GM19467 (cell line): ENCODE measurements around the gene CFAP20DC.
"Not testable (repeated sequence)": the region's sequence is repeated elsewhere in the genome, so short reads cannot be mapped to it uniquely, and the experiment has no call there.

ENCODE experiments used
- ATAC-seq: cut with Tn5 transposase; IDR thresholded peaks from one replicate; pipeline ENCODE4 v1.9.1; 2021; ENCODE audit warnings: mild to moderate bottlenecking, moderate library complexity; ENCODE audit not compliant: unreplicated experiment

Gene CFAP20DC

GRCh38 chr3:58874795-58875194 is 175.0 kb downstream of the CFAP20DC start:
- ATAC-seq = no peak

- ATAC-seq = no peak
These were observed 175.5 kb downstream of the CFAP20DC start for GRCh38 chr3:58874248-58874741.

- peak; percentile 58 for ATAC-seq
These were observed 181.6 kb downstream of the CFAP20DC start for GRCh38 chr3:58868097-58868779.

- no peak for ATAC-seq
These were observed 182.2 kb downstream of the CFAP20DC start for GRCh38 chr3:58867621-58868020.

- no peak for ATAC-seq
These were observed 183.7 kb downstream of the CFAP20DC start for GRCh38 chr3:58866079-58866478.

DNA sequence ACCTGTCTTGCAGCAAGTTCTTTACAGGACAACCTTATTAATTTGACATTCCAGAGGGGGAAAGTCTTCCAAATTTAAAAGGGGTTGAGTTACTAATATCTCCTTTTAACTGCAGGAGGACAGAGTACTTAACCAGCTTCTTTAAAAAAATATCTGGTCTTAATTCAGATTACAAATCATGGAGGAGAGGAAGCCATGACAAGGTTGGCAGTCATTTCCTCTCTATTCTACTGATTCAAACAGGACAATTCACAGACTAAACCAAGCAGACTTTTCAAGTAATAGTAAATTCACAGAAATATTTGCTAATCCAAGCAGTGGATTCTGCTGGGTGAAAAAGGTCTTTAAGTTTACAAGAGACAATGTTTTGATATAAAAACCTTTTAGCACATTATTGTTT is 185.3 kb downstream of the CFAP20DC start:
- ATAC-seq = no peak

DNA sequence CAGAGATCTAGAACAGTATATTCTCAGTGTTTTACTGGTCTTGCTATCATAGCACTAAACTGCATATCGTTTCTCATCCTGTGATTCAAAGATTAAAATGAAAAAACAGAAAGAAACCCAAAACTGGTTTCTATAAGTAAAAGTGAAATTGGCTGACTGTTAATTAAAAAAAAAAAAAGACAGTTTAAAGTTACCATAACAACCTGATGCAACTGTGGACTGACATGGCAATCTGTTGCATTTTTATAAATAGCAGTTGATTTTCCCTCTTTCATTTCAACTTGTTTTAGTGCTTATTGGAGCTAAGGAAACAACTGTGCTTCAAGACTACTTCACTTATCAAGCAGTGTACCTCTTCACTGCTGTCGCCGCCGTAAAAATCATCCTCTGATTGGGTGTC is 186.6 kb downstream of the CFAP20DC start:
- ATAC-seq = no peak

DNA sequence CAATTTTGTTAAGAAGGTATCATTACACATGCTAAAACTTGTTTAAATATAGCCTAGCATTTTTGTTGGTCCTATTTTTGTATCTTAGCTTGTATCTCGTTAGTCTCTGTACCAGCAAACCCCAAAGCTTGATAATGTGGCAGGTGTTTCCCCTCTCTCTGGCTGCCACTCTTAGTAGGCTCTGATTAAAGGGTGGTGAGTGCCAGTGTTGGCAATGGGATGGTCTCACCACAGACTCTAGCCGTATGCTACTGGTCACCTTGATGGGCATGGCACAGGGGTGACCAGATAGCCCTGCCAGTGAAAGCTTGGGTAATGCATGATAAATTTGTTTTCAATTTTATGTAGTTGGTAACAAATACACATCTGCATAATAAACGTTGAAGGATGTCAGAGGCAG is 188.3 kb downstream of the CFAP20DC start:
- ATAC-seq = no peak

DNA sequence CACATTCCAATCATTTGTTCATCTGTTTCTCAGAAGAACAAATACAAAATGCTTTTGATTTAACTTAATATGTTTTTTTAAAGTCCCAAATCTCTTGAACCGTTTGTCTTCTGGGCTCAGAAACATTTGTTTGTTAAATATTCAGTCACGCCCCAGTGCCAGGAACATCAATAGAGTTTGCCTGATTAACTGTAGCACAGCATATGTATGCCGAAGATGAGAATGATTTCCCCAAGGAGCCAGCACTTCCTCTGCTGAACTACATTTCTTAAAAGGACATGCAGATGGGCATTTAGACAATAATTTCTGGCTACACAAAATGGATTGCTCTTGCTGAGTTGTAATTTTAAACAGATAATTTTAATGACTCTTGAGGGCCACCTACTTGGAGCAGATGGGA is 191.7 kb downstream of the CFAP20DC start:
- no peak for ATAC-seq

- no peak for ATAC-seq
These were observed 192.4 kb downstream of the CFAP20DC start for GRCh38 chr3:58857402-58857801.

DNA sequence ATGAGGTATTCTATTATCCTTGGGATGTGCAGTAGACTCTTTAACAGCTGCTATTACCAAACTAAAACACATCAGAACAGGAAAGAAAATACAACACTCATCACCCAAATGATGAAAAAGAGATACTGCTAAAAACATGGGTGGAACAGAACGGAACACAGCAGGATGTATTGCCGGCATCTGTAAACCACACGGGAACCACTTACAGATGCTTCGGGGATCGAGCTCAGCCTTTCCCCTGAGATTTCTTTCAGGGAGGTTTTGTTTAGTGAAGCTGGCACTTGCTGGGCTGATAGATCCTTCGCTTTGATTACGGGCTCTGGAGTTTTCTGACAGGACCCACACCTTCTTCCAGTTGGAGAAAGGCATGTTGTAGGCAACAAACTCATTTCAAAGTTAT is 201.0 kb downstream of the CFAP20DC start:
- ATAC-seq = no peak

GRCh38 chr3:58842050-58842747 is 207.6 kb downstream of the CFAP20DC start:
- not testable (repeated sequence) for ATAC-seq

GRCh38 chr3:58840949-58841348 is 208.9 kb downstream of the CFAP20DC start:
- no peak for ATAC-seq

- ATAC-seq = no peak
These were observed 209.9 kb downstream of the CFAP20DC start for GRCh38 chr3:58839964-58840363.

DNA sequence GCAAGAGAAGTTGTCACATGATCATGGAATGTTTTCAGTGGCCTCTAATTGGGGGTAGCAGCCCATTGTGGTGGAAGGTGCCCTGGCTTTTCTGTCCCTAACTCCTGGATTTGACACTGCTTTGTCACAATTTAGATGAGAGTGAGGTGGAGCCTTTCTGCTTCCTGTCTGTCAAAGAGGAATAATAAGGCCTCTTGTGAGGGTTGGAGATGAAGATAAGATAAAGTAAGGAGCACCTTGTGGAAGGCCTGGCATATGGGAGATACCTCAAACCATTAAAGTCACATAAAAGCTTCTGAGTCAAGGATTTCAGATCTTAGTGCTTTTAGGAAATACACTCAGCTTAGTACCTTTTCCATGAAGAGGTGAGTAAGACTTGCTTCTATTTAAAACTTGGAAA is 210.6 kb downstream of the CFAP20DC start:
- no peak for ATAC-seq

GRCh38 chr3:58837856-58838255 is 212.0 kb downstream of the CFAP20DC start:
- no peak for ATAC-seq

DNA sequence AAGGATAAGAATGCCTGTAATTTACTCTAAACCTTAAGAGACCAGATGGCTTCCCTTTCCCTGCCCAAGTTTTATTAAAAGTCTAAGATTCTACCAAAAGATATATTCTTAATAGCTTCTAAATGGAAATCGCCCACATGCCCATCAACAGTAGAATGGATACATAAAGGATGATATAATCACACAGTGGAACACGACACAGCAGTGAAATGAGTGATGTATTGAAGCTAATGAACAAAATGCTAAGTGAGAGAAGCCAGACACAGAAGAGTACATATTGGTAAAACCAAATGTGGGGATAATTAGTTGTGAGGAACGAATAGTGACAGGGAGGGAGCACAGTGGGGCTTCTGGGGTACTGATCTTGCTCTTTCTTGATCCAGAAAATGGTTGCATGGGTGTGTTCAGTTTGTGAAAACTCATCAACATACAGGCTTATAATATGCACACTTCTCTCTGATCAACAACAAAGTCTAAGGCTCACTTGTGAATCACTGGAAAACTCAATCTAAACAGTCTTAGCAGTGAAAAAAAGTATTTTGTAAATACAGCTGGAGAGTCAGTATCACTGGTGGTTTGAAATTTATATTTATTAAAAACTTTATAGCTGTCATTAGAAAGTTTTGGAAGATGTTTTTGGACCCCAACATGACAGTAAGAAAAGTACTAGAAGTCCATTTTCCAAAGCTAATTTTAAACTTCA is 212.5 kb downstream of the CFAP20DC start:
- ATAC-seq = no peak

- ATAC-seq = no peak
These were observed 214.7 kb downstream of the CFAP20DC start for GRCh38 chr3:58835086-58835485.

- ATAC-seq = no peak
These were observed 216.3 kb downstream of the CFAP20DC start for GRCh38 chr3:58833491-58833890.

DNA sequence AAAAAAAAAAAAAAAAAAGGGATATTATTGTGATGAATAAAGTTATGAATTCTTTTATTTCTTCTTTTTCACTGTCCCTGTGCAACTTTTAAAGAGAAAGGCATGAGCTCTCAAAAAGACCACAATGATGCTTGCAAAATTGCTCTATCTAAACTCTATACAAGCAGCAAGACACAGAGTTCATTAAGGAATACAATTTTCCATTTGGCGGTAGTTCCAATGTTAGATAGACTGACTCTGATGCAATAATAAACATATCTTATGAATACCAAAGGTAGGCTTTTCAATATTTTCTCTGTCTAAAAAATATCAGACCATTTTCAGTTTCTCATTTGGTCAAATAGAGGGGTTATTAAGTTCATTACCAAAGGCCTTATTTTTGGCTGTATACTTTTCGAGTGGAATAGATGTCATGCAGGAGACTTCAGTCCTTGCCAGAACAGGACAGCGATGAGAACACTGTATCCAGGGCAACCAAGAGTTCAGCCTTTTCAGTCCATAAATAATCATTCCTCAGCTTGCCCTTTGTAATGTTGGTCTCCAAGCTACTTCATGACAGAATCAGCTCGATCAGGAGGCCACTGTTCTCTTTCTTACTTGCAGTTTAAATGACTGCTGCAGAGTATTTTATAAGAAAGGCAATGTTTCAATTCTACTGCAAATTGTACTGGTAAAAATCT is 220.4 kb downstream of the CFAP20DC start:
- no peak for ATAC-seq

DNA sequence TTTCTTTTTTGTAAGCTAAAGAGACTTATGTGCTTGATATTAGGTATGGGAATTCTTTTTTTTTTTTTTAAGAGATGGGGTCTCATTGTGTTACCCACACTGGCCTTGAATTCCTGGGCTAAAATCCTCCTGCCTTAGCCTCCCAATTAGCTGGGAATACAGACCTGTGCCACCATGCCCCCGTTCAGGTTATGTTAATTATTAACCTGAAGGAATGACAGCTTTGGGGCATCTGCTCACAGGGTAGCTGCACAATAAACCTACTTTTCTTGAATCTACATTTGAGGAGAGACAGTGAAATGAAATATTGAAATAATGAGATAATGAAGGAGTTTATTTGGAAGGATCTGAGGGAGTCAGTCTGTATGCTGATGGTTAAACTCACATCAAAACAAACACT is 225.0 kb downstream of the CFAP20DC start:
- ATAC-seq = no peak
